NCI-H128 (cell line): ENCODE data around the gene EIF4EBP3.

Source experiments
- DNase-seq: peaks from one replicate; lab custom pipeline; 2025; ENCODE audit not compliant: unreplicated experiment; lab: John Stamatoyannopoulos, UW

The EIF4EBP3 gene

DNA sequence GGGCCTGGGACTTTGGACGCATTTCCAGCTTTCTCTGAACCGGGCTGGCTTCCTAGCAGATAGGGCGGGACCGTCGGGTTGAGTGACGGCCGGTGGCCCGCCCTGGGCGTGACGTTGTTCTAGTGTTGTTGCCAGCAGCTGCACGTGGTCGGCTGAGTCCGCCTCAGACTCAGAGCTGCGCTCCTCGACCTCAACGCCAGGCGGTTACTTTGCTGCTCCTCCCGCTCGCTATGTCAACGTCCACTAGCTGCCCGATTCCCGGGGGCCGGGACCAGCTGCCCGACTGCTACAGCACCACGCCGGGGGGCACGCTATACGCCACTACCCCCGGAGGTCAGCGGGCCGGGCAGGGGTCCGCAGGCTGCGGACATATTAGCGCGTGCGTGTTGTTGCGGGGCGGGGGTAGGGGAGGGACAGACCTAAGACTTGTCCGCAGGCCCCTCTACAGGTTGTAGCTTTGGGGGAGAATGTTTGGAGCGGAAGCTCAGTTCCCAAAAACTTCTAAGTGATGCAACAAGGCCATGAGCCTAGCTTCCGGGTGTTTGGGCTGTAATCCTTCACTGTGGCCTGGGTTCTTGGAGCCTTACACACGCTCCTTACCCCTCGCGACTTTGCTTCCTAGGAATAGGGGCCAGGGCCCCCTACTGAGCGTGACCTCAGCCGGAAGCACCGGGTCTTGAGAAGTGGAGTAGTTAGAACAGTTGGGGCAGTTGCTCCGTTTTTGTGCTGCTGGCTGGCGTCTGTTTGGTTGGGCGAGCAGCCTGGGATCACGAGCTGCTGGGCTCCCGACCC, at the start of gene EIF4EBP3:
TSS of gene EIF4EBP3 (plus strand) at position 155 of the 792 bp plus-strand sequence. CDS start at position 231, 76 bp downstream.
- peak; percentile 44 for DNase-seq

DNA sequence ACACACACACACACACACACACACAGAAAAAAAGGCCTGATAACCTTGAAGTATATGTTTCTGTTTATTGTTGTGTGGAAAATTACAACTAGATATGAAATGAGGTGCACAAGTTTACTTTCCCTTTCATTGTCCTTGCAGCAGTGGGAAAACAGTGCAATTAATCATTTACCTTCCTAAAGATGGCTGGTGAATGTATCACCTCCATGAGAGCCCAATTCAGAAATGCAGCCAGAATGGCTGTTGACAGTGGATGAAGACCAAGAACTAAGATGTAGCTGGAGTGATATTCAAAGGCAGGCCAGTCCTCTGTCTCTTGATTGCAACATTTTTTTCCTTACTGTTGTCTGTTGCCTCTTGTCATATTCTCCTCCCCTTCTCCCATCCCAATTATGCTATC, 49.6 kb upstream of the EIF4EBP3 start:
- DNase-seq, result no peak

DNA sequence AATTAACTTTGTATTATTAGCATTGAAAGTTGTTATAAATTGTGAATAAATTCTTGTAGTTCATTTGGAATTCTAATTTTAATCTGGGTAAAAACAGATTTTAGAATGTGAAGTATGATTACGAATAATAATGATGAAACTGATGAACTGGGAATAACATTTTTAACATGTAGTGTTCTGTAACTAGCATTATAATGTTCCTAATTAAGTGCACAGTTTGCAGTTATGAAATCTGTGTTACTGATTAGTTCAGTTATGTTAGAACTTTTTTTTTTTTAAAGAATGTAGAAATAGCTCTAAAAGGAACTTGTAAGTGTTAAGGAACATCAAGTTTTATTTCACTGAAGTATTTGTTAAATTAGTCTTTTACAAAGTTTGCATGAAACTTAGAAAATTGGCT, 48.9 kb upstream of the EIF4EBP3 start:
- DNase-seq, result no peak

DNA sequence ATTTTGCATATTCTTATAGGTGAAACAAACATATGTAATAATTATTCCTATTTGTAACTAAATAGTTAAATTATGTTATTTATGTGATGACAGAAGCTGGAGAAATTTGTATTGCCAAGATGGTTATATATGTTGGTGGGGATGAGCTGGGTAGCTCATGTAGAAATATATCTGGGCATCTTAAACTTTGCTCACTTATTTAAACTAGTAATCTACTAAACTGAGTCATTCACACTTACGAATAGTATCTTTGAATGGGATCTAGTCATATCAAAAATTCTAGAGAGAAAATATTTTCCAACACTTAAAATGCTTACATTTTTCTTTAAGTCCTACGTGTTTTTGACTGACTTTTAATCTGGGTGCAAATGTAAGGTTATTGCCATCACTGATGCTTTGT, 44.6 kb upstream of the EIF4EBP3 start:
- no peak for DNase-seq

DNA sequence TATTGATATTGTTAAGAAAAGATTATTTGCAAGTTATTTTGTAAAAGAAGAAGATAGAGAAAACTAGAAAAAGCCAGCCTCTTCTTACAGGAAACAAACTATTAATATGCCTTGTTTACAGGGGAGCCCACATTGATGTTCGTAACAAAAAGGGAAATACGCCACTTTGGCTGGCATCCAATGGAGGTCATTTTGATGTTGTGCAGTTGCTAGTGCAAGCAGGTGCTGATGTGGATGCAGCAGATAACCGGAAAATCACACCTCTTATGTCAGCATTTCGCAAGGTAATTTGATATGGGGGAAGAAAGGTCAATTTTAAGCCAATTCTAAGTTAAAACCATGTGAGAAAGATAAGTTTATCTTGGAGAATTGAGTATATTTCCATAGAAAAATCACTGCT, 37.6 kb upstream of the EIF4EBP3 start:
- DNase-seq, result no peak

DNA sequence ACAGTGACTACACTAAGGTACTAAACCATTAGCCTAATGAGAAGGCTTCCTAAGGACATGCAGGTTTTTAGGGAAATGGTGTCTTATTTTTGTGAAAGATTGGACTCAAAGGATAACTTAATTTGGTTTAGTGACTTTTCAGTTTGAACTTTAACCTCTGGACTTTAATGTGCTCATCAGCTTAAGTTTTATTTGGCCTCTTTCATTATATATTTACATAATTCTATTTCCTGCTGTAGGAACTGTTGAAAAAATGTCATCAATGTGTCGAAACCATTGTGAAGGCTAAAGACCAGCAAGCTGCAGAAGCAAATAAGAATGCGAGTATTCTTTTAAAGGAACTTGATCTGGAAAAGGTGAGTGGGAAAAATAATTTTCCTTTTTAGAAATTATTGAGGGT, 34.3 kb upstream of the EIF4EBP3 start:
- DNase-seq, result no peak

DNA sequence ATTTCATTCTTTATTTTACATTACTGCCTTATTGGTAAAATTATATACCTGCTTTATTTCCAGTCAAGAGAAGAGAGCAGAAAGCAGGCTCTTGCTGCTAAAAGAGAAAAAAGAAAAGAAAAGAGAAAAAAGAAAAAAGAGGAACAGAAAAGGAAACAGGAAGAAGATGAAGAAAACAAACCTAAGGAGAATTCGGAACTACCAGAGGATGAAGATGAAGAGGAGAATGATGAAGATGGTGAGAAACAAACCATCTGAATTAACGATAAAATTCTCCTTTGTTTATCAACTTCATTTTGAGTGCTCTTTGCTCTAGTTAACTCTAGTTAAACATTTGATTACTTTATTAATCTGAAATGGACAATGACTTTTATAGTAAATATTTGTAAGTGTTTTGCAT, 23.5 kb upstream of the EIF4EBP3 start:
- DNase-seq, result no peak

DNA sequence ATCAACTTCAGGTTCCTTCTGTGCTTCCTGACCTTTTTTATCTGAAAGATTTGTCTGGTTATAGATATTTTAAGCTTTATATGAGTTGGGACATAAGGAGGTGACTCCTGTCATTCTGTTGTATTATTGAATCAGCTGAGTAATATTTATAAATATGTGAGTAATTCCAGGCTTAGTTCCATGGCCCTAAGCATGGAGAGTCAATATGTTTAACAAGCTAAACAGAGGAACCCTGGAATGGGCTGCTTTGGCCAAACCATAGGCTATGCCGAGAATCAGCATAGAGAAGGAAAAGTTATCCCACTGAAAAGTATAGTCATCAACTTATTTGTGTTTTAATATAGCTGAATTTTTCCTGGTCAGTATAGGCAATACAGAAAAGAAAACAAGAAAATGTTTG, 7.2 kb upstream of the EIF4EBP3 start:
- no peak for DNase-seq

DNA sequence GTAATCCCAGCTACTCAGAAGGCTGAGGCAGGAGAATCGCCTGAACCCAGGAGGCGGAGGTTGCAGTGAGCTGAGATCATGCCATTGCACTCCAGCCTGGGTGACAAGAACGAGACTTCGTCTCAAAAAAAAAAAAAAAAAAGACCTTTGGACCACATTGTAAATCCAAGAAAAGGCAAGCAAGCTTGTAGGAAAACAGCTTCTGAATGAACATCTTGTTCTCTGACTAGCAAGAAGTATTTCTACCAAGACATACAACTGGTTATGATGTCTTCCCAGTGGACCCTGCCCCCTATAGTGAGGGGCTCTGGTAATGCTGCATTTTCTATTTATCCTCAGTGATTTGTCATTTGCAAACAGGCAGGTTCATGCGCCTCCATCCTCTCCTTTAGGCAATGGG, 4.5 kb upstream of the EIF4EBP3 start:
- no peak for DNase-seq

DNA sequence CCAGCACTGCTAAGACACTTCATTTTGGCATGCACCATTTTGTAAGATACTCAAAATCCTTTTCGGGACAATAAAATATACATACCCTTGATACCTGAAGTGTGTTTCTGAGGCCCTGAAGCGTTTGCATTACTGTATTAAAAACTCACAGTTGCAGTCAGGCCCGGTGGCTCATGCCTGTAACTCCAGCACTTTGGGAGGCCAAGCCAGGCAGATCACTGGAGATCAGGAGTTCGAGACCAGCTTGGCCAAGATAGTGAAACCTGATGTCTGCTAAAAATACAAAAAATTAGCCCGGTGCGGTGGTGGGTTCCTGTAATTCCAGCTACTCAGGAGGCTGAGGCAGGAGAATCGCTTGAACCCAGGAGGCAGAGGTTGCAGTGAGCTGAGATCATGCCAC, 2.5 kb upstream of the EIF4EBP3 start:
- DNase-seq, result no peak

DNA sequence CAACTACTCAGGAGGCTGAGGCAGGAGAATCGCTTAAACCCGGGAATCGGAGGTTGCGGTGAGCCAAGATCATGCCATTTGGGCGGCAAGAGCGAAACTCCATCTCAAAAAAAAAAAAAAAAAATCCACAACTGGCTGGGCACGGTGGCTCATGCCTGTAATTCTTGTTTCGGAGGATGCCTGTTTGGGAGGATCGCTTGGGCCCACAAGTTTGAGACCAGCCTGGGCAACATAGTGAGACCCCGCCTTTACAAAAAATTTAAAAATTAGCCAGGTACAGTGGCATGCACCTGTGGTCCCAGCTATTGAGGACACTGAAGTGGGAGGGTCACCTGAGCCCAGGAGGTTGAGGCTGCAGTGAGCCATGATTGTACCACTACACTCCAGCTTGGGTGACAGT, 1.9 kb upstream of the EIF4EBP3 start:
- DNase-seq, result no peak

DNA sequence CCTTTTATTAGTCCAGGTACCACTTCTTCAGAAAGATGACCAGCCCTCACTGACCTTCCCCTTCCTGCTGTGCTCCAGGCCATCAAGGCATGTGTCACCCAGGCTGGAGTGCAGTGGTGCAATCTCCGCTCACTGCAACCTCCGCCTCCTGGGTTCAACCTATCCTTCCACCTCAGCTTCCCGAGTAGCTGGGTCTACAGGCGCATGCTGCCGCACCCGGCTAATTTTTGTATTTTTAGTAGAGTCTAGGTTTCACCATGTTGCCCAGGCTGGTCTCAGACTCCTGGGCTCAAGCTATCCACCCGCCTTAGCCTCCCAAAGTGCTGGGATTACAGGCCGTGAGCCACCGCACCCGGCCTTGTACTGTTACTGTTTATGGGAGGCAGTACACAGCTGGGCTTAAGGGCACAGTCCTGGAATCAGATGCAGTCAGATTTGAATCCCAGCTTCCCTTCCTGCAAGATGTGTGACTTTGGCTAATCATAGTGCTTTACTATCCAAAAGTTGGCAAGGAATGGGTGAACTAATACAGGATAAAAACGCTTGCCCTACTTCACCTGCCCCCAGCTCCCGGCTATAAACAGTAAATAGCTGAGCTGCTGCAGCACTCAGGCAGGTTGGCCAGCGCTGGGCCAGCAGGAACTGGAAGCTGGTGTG, 483 bp upstream of the EIF4EBP3 start:
- no peak for DNase-seq

DNA sequence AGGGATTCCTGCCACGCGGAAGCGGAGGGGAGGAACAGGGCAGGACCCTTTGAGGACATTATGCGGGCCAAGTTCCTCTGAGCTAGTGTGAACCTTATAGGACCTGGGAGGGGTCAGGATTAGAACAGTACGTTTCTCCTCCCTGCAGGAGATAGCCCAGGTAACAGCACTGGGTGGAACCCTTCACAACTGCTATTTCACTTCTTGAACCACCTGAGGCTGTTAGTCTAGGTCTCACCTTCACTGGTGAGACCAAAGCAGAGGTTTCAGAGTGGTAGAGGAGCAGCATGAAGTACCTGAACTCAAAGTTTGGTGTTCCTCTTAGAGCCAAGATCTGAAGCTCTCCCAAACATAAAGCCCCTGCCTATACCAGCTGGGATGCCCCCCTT, 832 bp downstream of the EIF4EBP3 start:
- no peak for DNase-seq

DNA sequence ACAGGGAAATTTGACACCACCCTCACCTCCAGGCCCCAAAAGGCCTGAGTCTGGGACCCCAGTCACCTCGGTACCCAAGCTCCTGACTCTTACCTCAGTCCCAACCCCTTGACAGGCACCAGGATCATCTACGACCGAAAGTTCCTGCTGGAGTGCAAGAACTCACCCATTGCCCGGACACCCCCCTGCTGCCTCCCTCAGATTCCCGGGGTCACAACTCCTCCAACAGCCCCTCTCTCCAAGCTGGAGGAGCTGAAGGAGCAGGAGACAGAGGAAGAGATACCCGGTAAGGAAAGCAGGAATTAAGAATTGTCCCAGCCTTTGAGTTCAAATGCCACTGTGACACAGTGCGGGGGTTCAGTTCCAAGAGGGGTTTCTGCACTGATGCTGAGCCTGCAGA, 1.3 kb downstream of the EIF4EBP3 start:
- no peak for DNase-seq

DNA sequence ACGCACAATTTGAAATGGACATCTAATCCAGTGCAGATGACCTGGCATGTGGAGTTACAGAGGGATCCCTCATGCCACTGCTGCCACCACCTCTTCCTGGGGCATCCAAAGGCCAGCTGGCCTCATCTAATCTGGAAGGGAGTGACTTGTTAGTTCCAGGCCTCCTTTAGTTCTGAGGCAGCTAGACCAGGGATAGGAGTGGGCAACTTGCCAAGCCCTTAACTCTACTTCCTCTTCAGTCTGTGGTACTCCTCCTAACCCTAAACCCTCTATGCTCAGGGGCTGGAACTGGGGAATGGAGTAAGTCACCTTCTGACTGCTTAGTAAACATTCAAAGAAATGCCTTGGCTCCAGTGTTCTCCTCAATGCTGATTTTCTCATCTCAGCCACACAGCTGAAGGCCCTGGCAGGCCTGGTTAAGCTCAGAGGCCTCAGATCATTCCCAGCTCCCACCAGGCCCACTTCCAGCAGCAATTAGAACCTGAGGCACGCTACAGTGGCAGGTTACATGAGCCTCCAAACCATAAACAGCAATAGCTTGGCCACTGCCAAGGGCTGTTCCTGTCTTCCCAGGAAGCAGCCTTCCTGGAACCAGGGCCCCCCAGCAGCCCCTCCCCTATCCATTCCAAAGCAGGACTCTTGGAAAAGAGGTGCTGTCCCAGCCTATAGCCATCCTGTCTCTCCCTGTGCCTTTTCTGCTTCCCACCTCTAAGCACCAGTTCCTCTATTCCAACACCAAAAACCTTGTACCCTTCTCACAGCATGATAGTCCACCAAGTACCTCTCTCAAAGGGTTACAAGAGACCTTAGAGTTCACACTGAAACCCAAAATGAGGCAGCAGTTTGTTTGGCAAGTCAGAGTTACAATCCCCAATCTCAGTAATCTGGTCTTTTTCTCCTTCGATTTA, 2.0 kb downstream of the EIF4EBP3 start:
- no peak for DNase-seq

DNA sequence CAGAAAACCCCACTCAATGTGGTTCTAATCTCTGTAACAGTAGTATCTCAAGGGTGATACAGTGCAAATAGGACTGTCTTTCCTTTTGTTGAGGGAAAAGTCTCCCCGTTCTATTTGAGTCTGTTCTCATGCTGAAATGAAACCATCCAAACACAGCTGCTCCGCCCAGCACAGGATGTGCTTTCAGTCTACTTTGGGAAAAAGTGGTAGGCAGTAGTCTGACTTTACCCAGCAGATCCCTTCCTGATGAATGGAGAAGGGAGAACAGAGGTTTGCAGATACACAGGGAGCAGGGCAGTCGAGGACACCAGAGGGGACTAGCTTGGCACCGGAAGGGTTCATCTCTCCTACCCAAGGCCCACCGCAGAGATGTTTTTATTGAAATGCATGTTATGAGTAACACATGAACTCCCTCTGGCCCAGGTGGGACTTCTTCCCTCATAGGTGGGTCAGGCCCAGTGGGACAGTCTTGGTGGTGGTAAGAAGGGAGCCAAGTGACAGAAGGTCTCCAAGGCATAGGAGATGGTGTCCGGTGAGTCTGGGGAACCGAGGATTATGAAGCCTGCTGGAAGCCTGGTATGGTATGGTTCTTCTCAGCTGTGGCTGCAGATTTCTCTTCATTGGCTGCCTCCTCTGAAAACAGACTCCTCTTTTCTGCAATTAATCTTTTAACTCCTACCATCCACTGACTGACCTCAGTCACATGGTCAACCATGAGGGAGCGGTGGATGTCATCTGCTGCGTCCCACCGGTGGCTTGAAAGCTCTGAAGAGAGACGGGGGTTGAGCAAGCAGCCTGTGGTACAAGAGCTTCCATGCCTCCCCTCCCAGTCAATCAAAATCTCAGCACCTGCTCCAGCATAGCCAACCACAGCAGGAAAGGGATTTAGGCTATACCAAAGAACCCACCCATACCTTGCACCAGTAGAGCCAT, 3.0 kb downstream of the EIF4EBP3 start:
- DNase-seq, result no peak

DNA sequence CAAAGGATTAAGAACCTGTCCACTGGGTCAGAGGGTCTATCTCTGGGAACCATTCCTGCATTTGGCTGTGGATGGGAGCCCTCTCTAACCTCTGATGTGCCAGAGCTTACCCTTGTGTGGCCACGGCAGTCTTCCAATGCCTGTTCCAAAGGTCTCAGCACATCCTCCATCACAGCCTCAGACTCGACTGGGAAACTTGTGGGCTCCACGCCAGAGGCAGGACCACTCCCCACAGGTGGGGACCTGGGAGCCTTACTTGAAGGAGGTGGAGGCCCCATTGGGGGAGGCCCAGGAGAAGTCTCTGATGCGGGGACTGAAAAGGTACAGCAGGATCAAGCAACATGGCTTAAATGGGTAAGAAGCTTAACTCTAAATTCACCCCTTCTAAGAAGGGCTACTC, 4.4 kb downstream of the EIF4EBP3 start:
- no peak for DNase-seq

DNA sequence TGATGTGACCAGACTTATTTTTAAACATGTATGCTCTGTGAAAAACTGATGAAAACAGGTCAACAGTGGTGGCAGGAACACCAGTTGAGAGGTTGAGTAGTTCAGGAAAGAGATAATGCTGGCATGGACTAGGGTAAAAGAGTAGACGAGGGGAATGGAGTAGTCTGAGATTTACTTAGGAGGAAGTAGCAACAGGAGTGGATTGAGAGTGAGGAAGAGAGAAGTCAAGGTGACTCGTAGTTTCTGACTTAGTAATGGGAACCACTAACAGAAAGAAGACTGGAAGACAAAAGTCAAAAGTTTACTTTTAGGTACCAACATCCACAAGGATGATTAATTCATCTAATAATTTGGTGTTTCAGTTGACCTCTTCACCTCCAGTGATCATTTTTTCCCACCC, 6.2 kb downstream of the EIF4EBP3 start:
- DNase-seq, result no peak

DNA sequence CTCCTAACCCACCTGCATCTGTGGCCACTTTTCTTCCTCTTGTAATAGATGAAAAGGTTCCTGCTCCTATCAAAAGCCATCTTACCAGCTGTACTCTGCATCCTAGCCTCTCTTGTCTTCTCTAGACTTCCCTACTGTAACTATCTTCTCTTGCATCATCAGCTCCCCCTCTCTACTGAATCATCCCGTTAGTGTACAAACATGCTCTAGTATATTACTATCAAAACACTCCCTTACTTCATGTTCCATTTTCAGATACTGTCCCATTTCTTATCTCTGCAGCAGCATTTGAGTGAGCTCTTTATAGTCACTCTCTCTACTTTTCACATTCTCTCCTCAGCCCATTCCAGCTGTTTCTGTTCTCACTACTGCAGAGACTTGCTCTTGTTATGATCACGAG, 7.0 kb downstream of the EIF4EBP3 start:
- no peak for DNase-seq

DNA sequence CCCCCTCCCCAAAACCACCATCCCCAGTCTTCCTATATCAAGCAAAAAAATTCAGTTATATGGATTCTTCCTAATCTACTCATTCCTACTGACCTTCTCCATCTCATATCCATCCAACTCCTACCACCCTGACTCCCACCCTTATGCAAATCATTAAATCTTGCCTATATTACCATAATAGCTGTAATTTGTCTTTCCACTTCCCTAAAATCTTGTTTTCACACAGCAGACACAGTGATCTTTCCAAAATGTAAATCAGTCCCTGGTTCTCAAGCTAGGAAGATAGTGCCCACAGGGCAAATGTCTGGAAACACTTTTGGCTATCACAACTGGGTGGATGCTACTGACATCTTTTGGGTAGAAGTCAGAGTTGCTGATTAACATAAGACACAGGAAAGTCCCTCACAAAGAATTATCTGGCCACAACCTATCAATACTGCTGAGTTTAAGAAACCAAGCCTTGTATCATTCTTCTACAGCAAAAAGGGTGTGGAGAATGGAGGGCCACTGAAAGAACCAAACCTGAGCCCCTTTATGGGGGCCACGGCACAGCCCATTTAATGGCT, 8.4 kb downstream of the EIF4EBP3 start:
- DNase-seq, result no peak
